ENCODE data around the gene RTN4RL1.

DNA sequence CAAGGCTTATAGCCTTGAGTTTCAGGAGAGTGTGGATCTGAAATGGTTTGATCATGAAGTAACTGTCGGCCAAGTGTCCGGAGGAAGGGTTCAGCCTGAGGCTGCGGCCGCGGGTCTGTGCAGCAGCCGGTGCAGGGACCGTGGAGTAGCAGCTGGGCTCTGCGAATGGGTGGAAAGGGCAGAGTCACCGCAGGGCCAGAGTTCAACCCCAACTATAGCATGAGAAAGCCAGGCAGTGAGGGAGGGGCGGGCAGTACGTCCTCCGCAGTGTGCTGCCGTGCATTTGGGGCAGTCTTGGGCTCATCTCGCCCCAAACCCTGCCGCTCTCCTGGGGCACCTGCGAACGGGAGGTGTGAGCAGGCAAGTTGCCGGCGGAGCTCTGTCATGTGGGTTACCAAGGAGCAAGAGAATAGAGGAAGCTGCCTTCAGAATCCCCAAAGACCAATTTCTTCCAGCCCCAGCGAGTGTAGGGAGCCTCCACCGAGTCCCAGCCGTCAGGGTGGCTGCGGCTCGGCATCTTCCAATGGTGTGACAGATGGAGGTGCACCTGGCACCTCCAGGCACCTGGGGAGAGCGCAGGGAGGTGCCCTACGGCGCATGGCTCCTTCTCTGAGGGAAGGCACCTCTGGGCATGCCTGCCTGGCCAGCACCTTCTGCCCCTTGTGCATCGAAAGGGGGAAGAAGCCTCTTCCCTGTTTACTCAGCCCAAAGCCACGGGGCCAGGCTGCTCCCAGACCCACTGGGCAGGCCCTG lies 108.0 kb downstream of the RTN4RL1 start:
- TF ChIP-seq CTCF (IDR thresholded peaks at IDR 0.05; ENCODE audit: low read depth, low read length), result no peak
- TF ChIP-seq POLR2A (IDR thresholded peaks at IDR 0.05; ENCODE audit: extremely low read depth, insufficient read length), result no peak
